Endothelial cell of umbilical vein (primary cell): ENCODE results near the gene CFAP161. TPM values are rescaled to one million over a fixed set of nuclear protein-coding genes. Genes with fewer than 3 reads are reported as not detected.

ENCODE experiments used
- BruUV-seq: library from RNA; stranded (reverse); fragments of 400-500 nt; replicated peaks from 2 replicates; lab custom pipeline; 2021; lab: Mats Ljungman, UMichigan
- CTCF ChIA-PET: fragments of 300-600, 350-600 bp; sonication (Branson Sonifier 250); formaldehyde crosslinking; loops from one replicate; lab custom pipeline; 2021; ENCODE audit warnings: antibody characterized with exemption, inconsistent platforms; lab: Charles Lee
- POLR2A ChIA-PET: fragments of 300-600, 350-600 bp; sonication (Branson Sonifier 250); formaldehyde crosslinking; loops from one replicate; lab custom pipeline; 2021; ENCODE audit warnings: antibody characterized with exemption, inconsistent platforms; lab: Charles Lee
- DNase-seq: peaks from one replicate; pipeline ENCODE4 v3.0.0-alpha.2; 2011; ENCODE audit warnings: low read depth, low spot score
- FAIRE-seq: peaks from 2 replicates; lab custom pipeline; 2011; peaks lifted over from hg19 to GRCh38; lab: Jason Lieb, UNC
- H2AFZ ChIP-seq: 2 replicates; pipeline ENCODE4 v1.6.0; 2012; ENCODE audit warnings: low read depth, low read length, control low read depth, inconsistent platforms
- H3K27ac ChIP-seq: 2 replicates; pipeline ENCODE4 v1.5.1; 2011; ENCODE audit warnings: low read depth, mild to moderate bottlenecking, control low read depth, low read length, moderate library complexity; ENCODE audit not compliant: insufficient read depth
- H3K27me3 ChIP-seq, 2 experiments: 2 replicates each; pipeline versions ENCODE4 v1.6.0 to v1.6.1; 2011; ENCODE audit warnings: low read length in 2 of 2, mixed read lengths in 1 of 2; ENCODE audit not compliant: control insufficient read depth in 2 of 2, insufficient read depth in 2 of 2
- H3K36me3 ChIP-seq, 2 experiments: 2 replicates in 1 of 2; 3 replicates in 1 of 2; pipeline ENCODE4 v1.5.1; 2011; ENCODE audit warnings: low read length in 2 of 2, mild to moderate bottlenecking in 1 of 2, moderate library complexity in 1 of 2; ENCODE audit not compliant: control insufficient read depth in 2 of 2, insufficient read depth in 2 of 2; ENCODE audit errors: extremely low read depth in 1 of 2
- H3K4me1 ChIP-seq: 3 replicates; pipeline ENCODE4 v1.5.1; 2011; ENCODE audit warnings: mild to moderate bottlenecking, low read length; ENCODE audit not compliant: control insufficient read depth, insufficient read depth; ENCODE audit errors: extremely low read depth
- H3K4me2 ChIP-seq: 2 replicates; pipeline ENCODE4 v1.6.1; 2011; ENCODE audit warnings: low read length, control low read depth, mixed read lengths; ENCODE audit not compliant: insufficient read depth
- H3K4me3 ChIP-seq, 3 experiments: fragments of 200-600 bp in 1 of 3; sonication (generic), shearing (Covaris generic) in 1 of 3; replicated peaks in 1 of 3; 2 replicates each; pipeline ENCODE4 v1.5.1; 2011 to 2016; ENCODE audit warnings: control low read depth in 3 of 3, low read length in 3 of 3, mild to moderate bottlenecking in 2 of 3, inconsistent platforms in 1 of 3, low read depth in 1 of 3, moderate library complexity in 1 of 3; ENCODE audit not compliant: insufficient read depth in 1 of 3
- H3K79me2 ChIP-seq: 2 replicates; pipeline ENCODE4 v1.6.0; 2012; ENCODE audit warnings: low read length, inconsistent platforms; ENCODE audit not compliant: control insufficient read depth, insufficient read depth
- H3K9ac ChIP-seq: replicated peaks from 2 replicates; pipeline ENCODE3; 2011; ENCODE audit warnings: low read length, control low read depth; ENCODE audit not compliant: insufficient read depth; ENCODE audit errors: extremely low read depth
- H3K9me1 ChIP-seq: replicated peaks from 3 replicates; pipeline ENCODE4 v1.6.0; 2011; ENCODE audit warnings: mild to moderate bottlenecking, low read length; ENCODE audit not compliant: control insufficient read depth, insufficient read depth; ENCODE audit errors: extremely low read depth
- H3K9me3 ChIP-seq: replicated peaks from 2 replicates; pipeline ENCODE4 v1.5.1; 2012; ENCODE audit warnings: low read length, inconsistent platforms; ENCODE audit not compliant: control insufficient read depth, insufficient read depth
- H4K20me1 ChIP-seq: replicated peaks from 2 replicates; pipeline ENCODE3; 2011; ENCODE audit warnings: mild to moderate bottlenecking, low read length; ENCODE audit not compliant: control insufficient read depth, insufficient read depth; ENCODE audit errors: extremely low read depth
- CTCF ChIP-seq, 2 donors: IDR thresholded peaks; 1 replicate in 1 of 2; 2 replicates in 1 of 2; pipeline ENCODE4 v1.5.1; 2011; ENCODE audit warnings: low read length in 2 of 2, mild to moderate bottlenecking in 2 of 2, moderate library complexity in 2 of 2, control low read depth in 1 of 2, inconsistent platforms in 1 of 2, low read depth in 1 of 2; ENCODE audit not compliant: insufficient read depth in 1 of 2; ENCODE audit errors: extremely low read depth in 1 of 2
- EZH2 ChIP-seq: IDR thresholded peaks from 2 replicates; pipeline ENCODE4 v1.6.1; 2012; ENCODE audit warnings: borderline replicate concordance, low read depth, mild to moderate bottlenecking, moderate library complexity, low read length, inconsistent platforms; ENCODE audit not compliant: severe bottlenecking
- FOS ChIP-seq: IDR thresholded peaks from 2 replicates; pipeline ENCODE4 v1.6.1; 2011; ENCODE audit warnings: mild to moderate bottlenecking, low read length, moderate library complexity, borderline replicate concordance; ENCODE audit not compliant: insufficient read depth
- GATA2 ChIP-seq: IDR thresholded peaks from 2 replicates; pipeline ENCODE4 v1.7.0; 2011; ENCODE audit warnings: low read depth, mild to moderate bottlenecking, moderate library complexity, mixed read lengths, low read length; ENCODE audit not compliant: insufficient read length, insufficient read depth
- JUN ChIP-seq: IDR thresholded peaks from 2 replicates; pipeline ENCODE4 v1.6.1; 2011; ENCODE audit warnings: borderline replicate concordance, low read depth; ENCODE audit not compliant: insufficient read length, insufficient read depth
- MAX ChIP-seq: IDR thresholded peaks from 2 replicates; pipeline ENCODE4 v1.6.1; 2011; ENCODE audit not compliant: insufficient read depth, insufficient read length
- MYC ChIP-seq: IDR thresholded peaks from one replicate; pipeline ENCODE4 v1.6.1; 2011; ENCODE audit warnings: mild to moderate bottlenecking, low read depth, low read length
- POLR2A ChIP-seq: IDR thresholded peaks from 2 replicates; pipeline ENCODE4 v1.6.1; 2012; ENCODE audit warnings: low read depth, mild to moderate bottlenecking, control low read depth, low read length
- POLR2AphosphoS5 ChIP-seq: IDR thresholded peaks from 2 replicates; pipeline ENCODE4 v1.6.1; 2012; ENCODE audit warnings: low read depth, mild to moderate bottlenecking, control low read depth, low read length, moderate library complexity; ENCODE audit not compliant: insufficient read depth
- dilution Hi-C: fragments of 300-500 bp; cut with MboI; formaldehyde crosslinking; loops from one replicate; pipeline ENCODE4 v1.15.0; 2019; ENCODE audit warnings: low sequenced_read_pairs; ENCODE audit not compliant: extremely low pct_ligation_motif_present
- intact Hi-C: fragments of 100-400 bp; cut with micrococcal nuclease; formaldehyde crosslinking; loops from one replicate; pipeline ENCODE4 v1.10.0; 2022
- polyA plus RNA-seq, 4 experiments: library from polyadenylated mRNA; depleted of rRNA in 3 of 4; stranded (reverse) in 3 of 4; unstranded in 1 of 4; fragments of >200 nt; gene quantifications; 2 replicates each; pipeline versions ENCODE4 v1.2.1 to v1.2.3, GENCODE V29; 2011 to 2012; ENCODE audit warnings: missing spikeins in 1 of 4
- total RNA-seq: library from RNA; stranded (reverse); gene quantifications from 2 replicates; pipeline ENCODE4 v1.2.3, GENCODE V29; 2021

CFAP161 gene
- total and polyA plus RNA-seq, 2 donors (not counting 3 experiments of a cell fraction or from before 2014, with no cell fraction given), result 0.08 TPM; not detected in 1

DNA sequence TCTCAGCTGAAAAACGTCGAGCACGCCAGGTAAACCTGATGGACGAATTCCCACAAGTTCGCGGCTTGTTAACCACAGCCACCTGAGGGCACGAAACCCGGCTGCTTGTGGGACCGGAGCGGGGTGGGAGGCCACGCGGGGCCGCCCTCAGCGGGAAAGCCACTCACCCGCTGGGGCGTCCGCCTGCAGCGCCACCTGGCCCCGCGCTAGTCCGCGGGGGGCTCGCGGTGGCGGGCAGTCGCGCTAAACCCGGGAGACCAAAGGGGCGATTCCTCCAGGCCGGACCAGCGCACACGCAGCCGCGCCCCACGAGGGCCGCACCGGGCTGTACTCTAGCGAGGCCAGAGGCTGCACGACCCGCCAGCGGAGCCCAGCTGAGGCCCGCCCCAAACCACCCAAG is 15.7 kb upstream of the CFAP161 start:
- no peaks in the 10 kb centered on the region for H3K79me2 ChIP-seq
- no TSS peak for BruUV-seq
- dilution Hi-C loops, result no loop called here
- peaks cover 6% of the 10 kb centered on the region for H3K4me1 ChIP-seq
- H3K27me3 ChIP-seq, result peaks cover 0 to 7% of the 10 kb centered on the region in 2 experiments
- TF ChIP-seq MAX (no peak), GATA2 (no peak), POLR2AphosphoS5 (no peak), EZH2 (no peak), JUN (no peak), MYC (no peak), FOS (no peak), CTCF (IDR thresholded peaks at IDR 0.05; ENCODE audit: extremely low read depth in 1 of 2, insufficient read depth in 1 of 2, low read depth in 1 of 2, low read length in 2 of 2) (no peak), POLR2A (no peak)
- FAIRE-seq, result no peak
- no peaks in the 10 kb centered on the region for H4K20me1 ChIP-seq
- DNase-seq, result no peak
- intact Hi-C loops, result no loop called here
- H3K9ac ChIP-seq, result no peak overlapping the region
- no peaks in the 10 kb centered on the region for H3K36me3 ChIP-seq
- H3K27ac ChIP-seq, result no peak overlapping the region
- no peak overlapping the region for H3K4me3 ChIP-seq
- H3K4me2 ChIP-seq, result no peak overlapping the region
- H3K9me3 ChIP-seq, result no peaks in the 10 kb centered on the region
- H3K9me1 ChIP-seq, result no peaks in the 10 kb centered on the region
- ChIA-PET POLR2A (no interaction called here), CTCF (interaction anchor here (1.3 to 4.7 kb wide), 2 partner anchors 11 to 147 kb away, joined by 4 to 33 read pairs; no protein-coding TSS in a partner anchor)
- no peak overlapping the region for H2AFZ ChIP-seq
